Activated CD4-positive, CD25-positive, alpha-beta regulatory T cell treated with anti-CD3 and anti-CD28 coated beads, Interleukin-2, amount 50 U/mL, for 16 hours (primary cell): ENCODE results near the gene UGT2B11.
"Not testable (repeated sequence)": the region's sequence is repeated elsewhere in the genome, so short reads cannot be mapped to it uniquely, and the experiment has no call there.

Experiments
- DNase-seq: peaks from one replicate; pipeline ENCODE4 v3.0.0-alpha.2; 2020; ENCODE audit warnings: low read depth, low spot score

Gene UGT2B11

DNA sequence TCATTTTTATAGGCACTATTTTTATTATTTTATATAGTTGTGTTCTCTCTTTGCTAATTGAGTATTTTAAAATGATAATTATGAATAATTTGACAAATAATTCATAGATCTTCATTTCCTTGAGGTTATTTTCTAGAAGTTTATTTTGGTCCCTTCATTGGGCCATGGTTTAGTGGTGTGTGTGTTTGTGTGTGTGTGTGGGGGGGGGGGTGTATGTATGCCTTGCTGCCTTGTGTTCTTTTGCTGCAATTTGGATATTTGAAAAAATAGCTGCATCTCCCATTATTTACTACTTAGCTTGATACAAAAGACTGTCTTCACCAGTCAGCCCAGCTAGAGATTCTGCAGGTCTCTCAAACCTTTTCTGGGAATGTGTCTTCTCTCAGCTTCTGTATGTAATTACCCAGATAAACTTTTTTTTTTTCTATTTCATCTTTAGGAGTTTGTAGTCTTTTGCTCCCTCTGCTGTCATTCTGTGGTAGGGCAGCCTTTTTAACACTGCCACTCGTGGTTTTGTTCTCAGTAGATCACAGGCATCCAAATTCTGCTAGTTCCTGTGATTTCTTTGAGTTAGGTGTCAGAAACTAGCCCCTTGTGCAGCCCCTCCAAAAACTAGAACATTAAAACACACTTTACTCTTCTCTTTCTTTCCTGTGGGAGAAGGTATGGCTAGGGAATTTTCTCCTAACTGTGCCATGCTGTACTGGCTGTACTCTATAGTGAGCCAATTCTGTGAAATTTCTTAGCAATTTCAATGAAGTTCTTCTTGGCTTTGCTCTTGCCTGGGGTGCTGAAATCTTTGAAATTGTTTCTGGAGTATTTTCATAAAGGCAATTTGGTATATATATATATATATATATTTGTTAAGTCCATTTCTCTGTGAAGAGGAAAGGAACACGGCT is 44.1 kb downstream of the UGT2B11 start:
- not testable (repeated sequence) for DNase-seq

- not testable (repeated sequence) for DNase-seq
Observed at GRCh38 chr4:69169171-69169570, 45.4 kb downstream of the UGT2B11 start.

- no peak for DNase-seq
Observed at GRCh38 chr4:69167300-69167699, 47.2 kb downstream of the UGT2B11 start.

DNA sequence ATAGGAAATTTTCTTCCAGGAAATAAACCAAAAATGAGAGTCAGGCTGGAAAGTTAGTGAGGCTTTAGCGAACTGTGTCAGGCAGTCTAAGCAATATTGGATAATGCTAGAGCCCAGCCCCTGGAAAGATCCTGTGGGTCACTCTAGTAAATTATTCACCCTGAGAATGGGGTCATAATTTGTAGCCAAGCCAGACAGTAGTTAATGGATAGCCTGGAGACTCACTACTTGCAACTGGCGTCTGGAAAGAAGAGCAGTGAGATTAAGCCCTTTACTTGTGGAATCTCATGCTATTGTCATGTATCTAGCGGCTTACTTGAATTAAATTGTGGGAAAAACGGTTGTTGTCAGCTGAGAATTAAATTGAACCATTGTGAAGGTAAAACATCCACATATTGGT is 48.2 kb downstream of the UGT2B11 start:
- DNase-seq = not testable (repeated sequence)

- DNase-seq = not testable (repeated sequence)
Observed at GRCh38 chr4:69165707-69166106, 48.8 kb downstream of the UGT2B11 start.

DNA sequence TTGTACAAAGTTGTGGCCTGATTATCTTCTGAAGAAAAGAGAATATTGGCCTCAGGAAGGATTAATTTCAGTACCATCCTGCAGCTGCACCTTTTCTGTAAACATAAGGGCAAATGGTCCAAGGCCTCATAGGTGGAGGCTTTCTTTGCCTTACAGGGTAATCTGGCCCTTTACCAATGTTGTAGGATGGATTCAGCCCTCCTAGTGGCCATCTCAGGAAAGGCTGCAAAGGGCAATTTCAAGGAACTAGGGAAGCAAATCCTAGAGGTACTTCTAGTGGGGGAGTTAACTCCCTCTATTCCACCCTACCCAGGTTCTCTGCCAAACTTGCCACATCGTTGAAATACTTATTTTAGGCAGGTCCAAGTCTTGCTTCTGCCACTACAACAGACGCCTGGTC is 57.6 kb downstream of the UGT2B11 start:
- DNase-seq = no peak

GRCh38 chr4:69154021-69154420 is 60.5 kb downstream of the UGT2B11 start:
- DNase-seq = no peak
